Activated CD4-positive, alpha-beta T cell treated with anti-CD3 and anti-CD28 coated beads, Interleukin-10, Interleukin-2, amounts not matched to agents 100 ng/mL and 50 ng/mL, durations not matched to agents 16 hours and 8 hours (primary cell): Measurements from ENCODE around the gene SPATA33.
"Not testable (repeated sequence)": the region's sequence is repeated elsewhere in the genome, so short reads cannot be mapped to it uniquely, and the experiment has no call there.

Experiments used
- DNase-seq: peaks from one replicate; pipeline ENCODE4 v3.0.0-alpha.2; 2020

SPATA33 gene

GRCh38 chr16:89629827-89630610, 27.6 kb upstream of the SPATA33 start:
- DNase-seq, result no peak

GRCh38 chr16:89633064-89633631, 24.5 kb upstream of the SPATA33 start:
- DNase-seq, result no peak

GRCh38 chr16:89634463-89635385, 22.9 kb upstream of the SPATA33 start:
- DNase-seq, result not testable (repeated sequence)

- no peak for DNase-seq
Measured at GRCh38 chr16:89636663-89637062, 21.0 kb upstream of the SPATA33 start.

GRCh38 chr16:89637379-89637778, 20.3 kb upstream of the SPATA33 start:
- no peak for DNase-seq

GRCh38 chr16:89638455-89638854, 19.2 kb upstream of the SPATA33 start:
- no peak for DNase-seq

GRCh38 chr16:89639385-89639784, 18.3 kb upstream of the SPATA33 start:
- DNase-seq, result no peak

GRCh38 chr16:89641458-89642119, 16.0 kb upstream of the SPATA33 start:
- DNase-seq, result no peak

- DNase-seq, result no peak
Measured at GRCh38 chr16:89642574-89642973, 15.1 kb upstream of the SPATA33 start.

GRCh38 chr16:89643769-89644300, 13.8 kb upstream of the SPATA33 start:
- no peak for DNase-seq

- no peak for DNase-seq
Measured at GRCh38 chr16:89645122-89645521, 12.5 kb upstream of the SPATA33 start.

GRCh38 chr16:89646270-89646669, 11.4 kb upstream of the SPATA33 start:
- no peak for DNase-seq

GRCh38 chr16:89646906-89647305, 10.7 kb upstream of the SPATA33 start:
- no peak for DNase-seq

- no peak for DNase-seq
Measured at GRCh38 chr16:89651584-89651983, 6.1 kb upstream of the SPATA33 start.

GRCh38 chr16:89653656-89654295, 3.9 kb upstream of the SPATA33 start:
- no peak for DNase-seq

GRCh38 chr16:89655062-89655643, 2.5 kb upstream of the SPATA33 start:
- DNase-seq, result no peak

- no peak for DNase-seq
Measured at GRCh38 chr16:89656435-89657121, 1.1 kb upstream of the SPATA33 start.

- peak; percentile 25 for DNase-seq
Measured at GRCh38 chr16:89658221-89658879, 714 bp downstream of the SPATA33 start.

GRCh38 chr16:89660146-89660545, 2.5 kb downstream of the SPATA33 start:
- no peak for DNase-seq

GRCh38 chr16:89661215-89661614, 3.6 kb downstream of the SPATA33 start:
- DNase-seq, result no peak

GRCh38 chr16:89664238-89664637, 6.6 kb downstream of the SPATA33 start:
- not testable (repeated sequence) for DNase-seq
